HEK293 (cell line): ENCODE results near the gene VEZF1.

Experiments used
- BCL11B ChIP-seq: fragments of 450-650 bp; formaldehyde crosslinking; IDR thresholded peaks from 2 replicates; pipeline ENCODE4 v1.5.1; 2016; ENCODE audit warnings: low read depth, missing biosample characterization, missing genetic modification characterization
- INSM2 ChIP-seq: fragments of 450-650 bp; formaldehyde crosslinking; IDR thresholded peaks from 2 replicates; pipeline ENCODE4 v1.5.1; 2016; ENCODE audit warnings: missing biosample characterization, missing genetic modification characterization
- KLF8 ChIP-seq: fragments of 450-650 bp; formaldehyde crosslinking; IDR thresholded peaks from 2 replicates; pipeline ENCODE4 v1.5.1; 2016; ENCODE audit warnings: missing biosample characterization, missing genetic modification characterization
- MEIS1 ChIP-seq: sonication (generic); formaldehyde crosslinking; IDR thresholded peaks from 2 replicates; pipeline ENCODE4 v1.8.1; 2022; ENCODE audit warnings: missing genetic modification reagents, mild to moderate bottlenecking, borderline replicate concordance
- ZBTB20 ChIP-seq: fragments of 450-650 bp; formaldehyde crosslinking; IDR thresholded peaks from 2 replicates; pipeline ENCODE4 v1.5.1; 2016; ENCODE audit warnings: missing biosample characterization, missing genetic modification characterization
- ZBTB21 ChIP-seq: fragments of 450-650 bp; formaldehyde crosslinking; IDR thresholded peaks from 2 replicates; pipeline ENCODE4 v1.5.1; 2017; ENCODE audit warnings: missing biosample characterization, missing genetic modification characterization
- ZIC2 ChIP-seq: fragments of 450-650 bp; formaldehyde crosslinking; IDR thresholded peaks from 2 replicates; pipeline ENCODE4 v1.5.1; 2016; ENCODE audit warnings: missing biosample characterization, missing genetic modification characterization
- ZNF112 ChIP-seq: fragments of 450-650 bp; formaldehyde crosslinking; IDR thresholded peaks from 2 replicates; pipeline ENCODE4 v1.5.0; 2017; ENCODE audit warnings: missing biosample characterization, missing genetic modification characterization
- ZNF114 ChIP-seq: fragments of 450-650 bp; formaldehyde crosslinking; IDR thresholded peaks from 2 replicates; pipeline ENCODE4 v1.5.0; 2017; ENCODE audit warnings: missing biosample characterization, missing genetic modification characterization
- ZNF16 ChIP-seq: fragments of 450-650 bp; formaldehyde crosslinking; IDR thresholded peaks from 2 replicates; pipeline ENCODE4 v1.5.1; 2016; ENCODE audit warnings: low read depth, missing biosample characterization, missing genetic modification characterization
- ZNF2 ChIP-seq: fragments of 450-650 bp; formaldehyde crosslinking; IDR thresholded peaks from 2 replicates; pipeline ENCODE4 v1.5.1; 2016; ENCODE audit warnings: missing biosample characterization, missing genetic modification characterization
- ZNF214 ChIP-seq: fragments of 450-650 bp; formaldehyde crosslinking; IDR thresholded peaks from 2 replicates; pipeline ENCODE4 v1.5.1; 2017; ENCODE audit warnings: missing biosample characterization, mild to moderate bottlenecking, missing genetic modification characterization, borderline replicate concordance
- ZNF302 ChIP-seq: fragments of 450-650 bp; formaldehyde crosslinking; IDR thresholded peaks from 2 replicates; pipeline ENCODE4 v1.5.1; 2016; ENCODE audit warnings: missing biosample characterization, missing genetic modification characterization, low read depth
- ZNF350 ChIP-seq: fragments of 450-650 bp; formaldehyde crosslinking; IDR thresholded peaks from 2 replicates; pipeline ENCODE4 v1.5.0; 2017; ENCODE audit warnings: missing biosample characterization, mild to moderate bottlenecking, missing genetic modification characterization
- ZNF366 ChIP-seq: fragments of 450-650 bp; formaldehyde crosslinking; conservative IDR thresholded peaks from 2 replicates; pipeline ENCODE4 v1.5.1; 2016; ENCODE audit warnings: missing biosample characterization, missing genetic modification characterization
- ZNF398 ChIP-seq: fragments of 450-650 bp; formaldehyde crosslinking; IDR thresholded peaks from 2 replicates; pipeline ENCODE4 v1.5.1; 2017; ENCODE audit warnings: missing biosample characterization, missing genetic modification characterization
- ZNF501 ChIP-seq: fragments of 450-650 bp; formaldehyde crosslinking; IDR thresholded peaks from 2 replicates; pipeline ENCODE4 v1.5.1; 2016; ENCODE audit warnings: missing biosample characterization, missing genetic modification characterization
- ZNF654 ChIP-seq: fragments of 450-650 bp; formaldehyde crosslinking; IDR thresholded peaks from 2 replicates; pipeline ENCODE4 v1.5.1; 2016; ENCODE audit warnings: low read depth, missing biosample characterization, missing genetic modification characterization
- ZNF776 ChIP-seq: fragments of 450-650 bp; formaldehyde crosslinking; IDR thresholded peaks from 2 replicates; pipeline ENCODE4 v1.5.0; 2017; ENCODE audit warnings: missing biosample characterization, missing genetic modification characterization, borderline replicate concordance
- ZNF837 ChIP-seq: fragments of 450-650 bp; formaldehyde crosslinking; IDR thresholded peaks from 2 replicates; pipeline ENCODE4 v1.5.1; 2016; ENCODE audit warnings: missing biosample characterization, missing genetic modification characterization
- ZSCAN18 ChIP-seq: fragments of 450-650 bp; formaldehyde crosslinking; IDR thresholded peaks from 2 replicates; pipeline ENCODE4 v1.5.1; 2016; ENCODE audit warnings: missing biosample characterization, missing genetic modification characterization
- ZSCAN23 ChIP-seq: fragments of 450-650 bp; formaldehyde crosslinking; IDR thresholded peaks from 2 replicates; pipeline ENCODE4 v1.5.1; 2016; ENCODE audit warnings: missing biosample characterization, missing genetic modification characterization
- ZXDB ChIP-seq: fragments of 450-650 bp; formaldehyde crosslinking; IDR thresholded peaks from 2 replicates; pipeline ENCODE4 v1.5.1; 2016; ENCODE audit warnings: missing biosample characterization, missing genetic modification characterization
- TF ChIP-seq, protein P1 (sequence below): fragments of 450-650 bp; formaldehyde crosslinking; IDR thresholded peaks from 2 replicates; pipeline ENCODE4; 2016; ENCODE audit warnings: missing biosample characterization, missing genetic modification characterization
- TF ChIP-seq, protein P2 (sequence below): fragments of 450-650 bp; formaldehyde crosslinking; IDR thresholded peaks from 2 replicates; pipeline ENCODE4 v1.5.1; 2016; ENCODE audit warnings: missing biosample characterization, missing genetic modification characterization, low read depth
- TF ChIP-seq, protein P3 (sequence below): fragments of 450-650 bp; formaldehyde crosslinking; IDR thresholded peaks from 2 replicates; pipeline ENCODE4 v1.5.1; 2016; ENCODE audit warnings: missing biosample characterization, missing genetic modification characterization, borderline replicate concordance
- TF ChIP-seq, protein P4 (sequence below): fragments of 450-650 bp; formaldehyde crosslinking; optimal IDR thresholded peaks from 2 replicates; pipeline ENCODE3; 2016; ENCODE audit warnings: missing biosample characterization, mild to moderate bottlenecking, missing genetic modification characterization

Gene VEZF1

DNA sequence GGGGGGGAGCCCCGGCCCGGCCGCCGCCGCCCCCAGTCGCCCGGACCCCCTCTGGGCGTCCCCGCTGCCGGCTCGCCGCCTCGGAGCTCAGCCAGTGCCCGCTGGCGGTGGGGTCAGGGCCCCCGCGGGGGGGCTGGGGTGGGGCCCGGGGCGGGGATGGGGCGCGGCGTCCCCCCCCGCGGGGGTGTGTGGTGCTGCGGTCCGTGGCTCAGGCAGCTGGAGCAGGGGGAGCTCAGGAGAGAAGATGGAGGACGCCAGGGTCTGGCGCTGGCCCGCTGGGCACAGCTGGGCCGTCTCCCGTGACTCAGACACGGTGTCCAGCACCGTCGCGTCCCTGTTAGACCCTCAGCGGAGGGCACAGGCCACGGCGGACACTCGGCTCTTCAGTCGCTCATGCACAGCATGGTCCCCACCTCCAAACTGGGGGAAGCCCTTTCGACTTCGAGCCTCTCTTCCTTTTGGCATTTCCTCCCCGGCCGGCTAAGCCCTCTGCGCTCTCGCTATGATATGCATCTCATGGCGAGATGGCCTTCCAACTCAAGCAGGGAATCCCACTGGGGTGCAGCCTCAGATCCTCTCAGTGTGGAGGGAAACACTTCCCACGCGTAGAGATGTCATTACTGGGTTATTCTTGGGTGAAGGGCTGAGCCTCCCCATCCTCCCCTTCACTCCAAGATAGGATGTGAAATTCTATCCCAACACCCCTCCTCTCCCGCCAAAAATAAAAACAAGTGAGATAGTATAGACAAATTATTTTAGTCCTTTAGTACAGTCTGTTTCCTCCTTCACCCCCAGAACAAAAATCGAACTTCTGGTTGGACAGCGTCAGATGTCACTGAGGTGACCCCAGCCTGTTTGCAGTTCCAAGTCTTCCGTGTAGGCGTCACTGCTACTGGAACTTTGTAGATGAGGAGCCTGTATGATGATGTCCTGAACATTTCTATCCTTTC lies 522 bp upstream of the VEZF1 start (continued):
- TF ChIP-seq INSM2 (tag by site-specific recombination) (no peak), ZSCAN18 (tag by site-specific recombination) (no peak), ZNF214 (tag by site-specific recombination) (no peak), ZNF366 (tag by site-specific recombination) (peak; percentile 79), ZIC2 (peak; percentile 96), ZBTB20 (tag by site-specific recombination) (peak; percentile 43; the same call in 1 of the 2 replicates), ZNF350 (tag by site-specific recombination) (no peak), ZBTB21 (tag by site-specific recombination) (0 out of 2 replicates have a peak, but pooled peaks have one; percentile 15), ZNF398 (tag by site-specific recombination) (peak; percentile 48; the same call in 1 of the 2 replicates), ZXDB (tag by site-specific recombination) (peak; percentile 65; the same call in 1 of the 2 replicates), ZNF2 (tag by site-specific recombination) (peak; percentile 64), ZNF776 (tag by site-specific recombination) (no peak), ZNF501 (no peak), BCL11B (tag by site-specific recombination) (0 out of 2 replicates have a peak, but pooled peaks have one; percentile 18), ZNF16 (tag by site-specific recombination) (no peak), ZNF112 (tag by site-specific recombination) (no peak), KLF8 (peak; percentile 78), ZNF654 (tag by site-specific recombination) (0 out of 2 replicates have a peak, but pooled peaks have one; percentile 2), ZNF114 (no peak), ZNF302 (tag by site-specific recombination) (no peak), MEIS1 (no peak), ZNF837 (tag by site-specific recombination) (0 out of 2 replicates have a peak, but pooled peaks have one; percentile 56), ZSCAN23 (0 out of 2 replicates have a peak, but pooled peaks have one; percentile 15)
- TF ChIP-seq, protein P1, sequence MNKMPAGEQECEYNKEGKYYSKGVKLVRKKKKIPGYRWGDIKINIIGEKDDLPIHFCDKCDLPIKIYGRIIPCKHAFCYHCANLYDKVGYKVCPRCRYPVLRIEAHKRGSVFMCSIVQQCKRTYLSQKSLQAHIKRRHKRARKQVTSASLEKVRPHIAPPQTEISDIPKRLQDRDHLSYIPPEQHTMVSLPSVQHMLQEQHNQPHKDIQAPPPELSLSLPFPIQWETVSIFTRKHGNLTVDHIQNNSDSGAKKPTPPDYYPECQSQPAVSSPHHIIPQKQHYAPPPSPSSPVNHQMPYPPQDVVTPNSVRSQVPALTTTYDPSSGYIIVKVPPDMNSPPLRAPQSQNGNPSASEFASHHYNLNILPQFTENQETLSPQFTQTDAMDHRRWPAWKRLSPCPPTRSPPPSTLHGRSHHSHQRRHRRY = 0 out of 2 replicates have a peak, but pooled peaks have one; percentile 65
- TF ChIP-seq, protein P2, sequence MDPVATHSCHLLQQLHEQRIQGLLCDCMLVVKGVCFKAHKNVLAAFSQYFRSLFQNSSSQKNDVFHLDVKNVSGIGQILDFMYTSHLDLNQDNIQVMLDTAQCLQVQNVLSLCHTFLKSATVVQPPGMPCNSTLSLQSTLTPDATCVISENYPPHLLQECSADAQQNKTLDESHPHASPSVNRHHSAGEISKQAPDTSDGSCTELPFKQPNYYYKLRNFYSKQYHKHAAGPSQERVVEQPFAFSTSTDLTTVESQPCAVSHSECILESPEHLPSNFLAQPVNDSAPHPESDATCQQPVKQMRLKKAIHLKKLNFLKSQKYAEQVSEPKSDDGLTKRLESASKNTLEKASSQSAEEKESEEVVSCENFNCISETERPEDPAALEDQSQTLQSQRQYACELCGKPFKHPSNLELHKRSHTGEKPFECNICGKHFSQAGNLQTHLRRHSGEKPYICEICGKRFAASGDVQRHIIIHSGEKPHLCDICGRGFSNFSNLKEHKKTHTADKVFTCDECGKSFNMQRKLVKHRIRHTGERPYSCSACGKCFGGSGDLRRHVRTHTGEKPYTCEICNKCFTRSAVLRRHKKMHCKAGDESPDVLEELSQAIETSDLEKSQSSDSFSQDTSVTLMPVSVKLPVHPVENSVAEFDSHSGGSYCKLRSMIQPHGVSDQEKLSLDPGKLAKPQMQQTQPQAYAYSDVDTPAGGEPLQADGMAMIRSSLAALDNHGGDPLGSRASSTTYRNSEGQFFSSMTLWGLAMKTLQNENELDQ (tag by site-specific recombination) = no peak
- TF ChIP-seq, protein P3, sequence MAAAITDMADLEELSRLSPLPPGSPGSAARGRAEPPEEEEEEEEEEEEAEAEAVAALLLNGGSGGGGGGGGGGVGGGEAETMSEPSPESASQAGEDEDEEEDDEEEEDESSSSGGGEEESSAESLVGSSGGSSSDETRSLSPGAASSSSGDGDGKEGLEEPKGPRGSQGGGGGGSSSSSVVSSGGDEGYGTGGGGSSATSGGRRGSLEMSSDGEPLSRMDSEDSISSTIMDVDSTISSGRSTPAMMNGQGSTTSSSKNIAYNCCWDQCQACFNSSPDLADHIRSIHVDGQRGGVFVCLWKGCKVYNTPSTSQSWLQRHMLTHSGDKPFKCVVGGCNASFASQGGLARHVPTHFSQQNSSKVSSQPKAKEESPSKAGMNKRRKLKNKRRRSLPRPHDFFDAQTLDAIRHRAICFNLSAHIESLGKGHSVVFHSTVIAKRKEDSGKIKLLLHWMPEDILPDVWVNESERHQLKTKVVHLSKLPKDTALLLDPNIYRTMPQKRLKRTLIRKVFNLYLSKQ (tag by site-specific recombination) = no peak
- TF ChIP-seq, protein P4, sequence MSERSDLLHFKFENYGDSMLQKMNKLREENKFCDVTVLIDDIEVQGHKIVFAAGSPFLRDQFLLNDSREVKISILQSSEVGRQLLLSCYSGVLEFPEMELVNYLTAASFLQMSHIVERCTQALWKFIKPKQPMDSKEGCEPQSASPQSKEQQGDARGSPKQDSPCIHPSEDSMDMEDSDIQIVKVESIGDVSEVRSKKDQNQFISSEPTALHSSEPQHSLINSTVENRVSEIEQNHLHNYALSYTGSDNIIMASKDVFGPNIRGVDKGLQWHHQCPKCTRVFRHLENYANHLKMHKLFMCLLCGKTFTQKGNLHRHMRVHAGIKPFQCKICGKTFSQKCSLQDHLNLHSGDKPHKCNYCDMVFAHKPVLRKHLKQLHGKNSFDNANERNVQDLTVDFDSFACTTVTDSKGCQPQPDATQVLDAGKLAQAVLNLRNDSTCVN (tag by site-specific recombination) = peak; percentile 28
